NCI-H226 (cell line): ENCODE results near the gene TMEM131L.
"Not testable (repeated sequence)": the region's sequence is repeated elsewhere in the genome, so short reads cannot be mapped to it uniquely, and the experiment has no call there.

Experiments
- DNase-seq: peaks from one replicate; pipeline ENCODE4 v3.0.0-alpha.2; 2015

The TMEM131L gene

DNA sequence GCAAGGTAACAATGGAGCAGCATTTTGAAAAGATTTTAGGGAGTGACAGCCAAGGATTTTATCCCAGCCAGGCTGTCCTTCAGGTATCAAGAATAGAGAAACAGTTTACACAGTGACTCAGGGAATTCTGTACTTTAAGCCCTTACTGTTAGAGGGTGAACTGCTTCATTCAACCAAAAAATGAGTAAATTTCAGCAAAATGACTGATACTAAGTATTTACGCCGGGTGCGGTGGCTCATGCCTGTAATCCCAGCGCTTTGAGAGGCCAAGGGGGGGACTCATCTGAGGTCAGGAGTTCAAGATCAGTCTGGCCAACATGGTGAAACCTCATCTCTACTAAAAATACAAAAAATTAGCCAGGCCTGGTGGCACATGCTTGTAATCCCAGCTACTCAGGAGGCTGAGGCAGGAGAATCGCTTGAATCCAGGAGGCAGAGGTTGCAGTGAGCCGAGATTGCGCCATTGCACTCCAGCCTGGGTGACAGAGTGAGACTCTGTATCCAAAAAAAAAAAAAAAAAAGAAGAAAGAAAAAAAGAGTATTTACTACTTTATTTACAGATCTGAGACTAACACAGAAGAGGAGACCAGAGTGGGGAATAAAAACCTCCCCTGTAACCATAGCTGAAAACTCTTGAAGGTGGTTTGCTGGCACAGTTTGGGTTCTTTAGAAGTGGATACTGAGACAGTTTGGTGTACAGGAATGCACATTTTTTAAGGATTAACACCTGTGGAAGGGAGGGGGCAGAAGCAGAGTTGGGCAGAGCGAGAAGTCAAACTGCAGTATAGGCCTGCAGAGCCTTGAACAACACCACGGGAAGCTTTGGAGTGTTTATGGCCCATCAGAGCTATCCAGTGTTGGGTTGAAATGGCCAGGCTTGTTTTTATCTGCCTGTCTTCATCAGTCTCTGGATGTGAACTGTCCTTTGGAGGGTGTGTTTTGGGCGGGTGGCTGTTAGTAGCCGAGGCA is 40.5 kb downstream of the TMEM131L start:
- DNase-seq, result no peak

DNA sequence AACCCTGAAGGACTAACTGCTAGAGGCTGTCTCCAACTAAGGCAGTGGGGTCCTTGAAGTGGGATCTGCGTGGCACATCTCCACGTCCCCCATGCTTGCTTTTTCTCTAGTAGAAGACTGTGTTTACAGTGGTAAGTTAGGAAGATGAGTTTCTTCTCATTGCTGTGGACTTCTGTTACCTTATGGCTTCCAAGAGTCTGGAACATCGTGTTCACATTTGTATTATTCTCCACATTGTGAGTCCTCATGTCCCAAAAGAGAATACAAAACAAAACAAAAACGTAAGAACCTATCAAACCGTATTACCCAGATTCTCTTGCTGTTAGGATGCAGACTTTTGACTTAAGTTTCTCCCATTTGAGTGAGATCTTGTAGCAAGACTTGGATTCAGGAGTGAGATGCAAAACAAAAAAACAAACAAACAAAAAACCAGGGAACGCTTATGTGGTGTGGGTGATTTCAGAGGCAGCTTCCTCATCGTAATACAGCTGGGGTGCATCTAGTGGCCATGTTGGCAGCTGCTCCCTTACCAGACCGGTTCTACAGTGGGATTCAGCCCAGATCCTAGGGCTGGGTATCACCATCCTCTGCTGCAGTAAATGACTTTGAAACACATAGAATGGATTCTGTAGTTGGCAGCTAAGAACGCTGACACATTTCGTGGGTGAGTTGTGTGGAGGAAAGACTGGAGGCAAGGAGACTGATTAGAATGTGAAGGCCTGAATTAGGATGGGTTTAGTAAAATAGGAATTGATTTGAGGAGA is 41.3 kb downstream of the TMEM131L start:
- no peak for DNase-seq

DNA sequence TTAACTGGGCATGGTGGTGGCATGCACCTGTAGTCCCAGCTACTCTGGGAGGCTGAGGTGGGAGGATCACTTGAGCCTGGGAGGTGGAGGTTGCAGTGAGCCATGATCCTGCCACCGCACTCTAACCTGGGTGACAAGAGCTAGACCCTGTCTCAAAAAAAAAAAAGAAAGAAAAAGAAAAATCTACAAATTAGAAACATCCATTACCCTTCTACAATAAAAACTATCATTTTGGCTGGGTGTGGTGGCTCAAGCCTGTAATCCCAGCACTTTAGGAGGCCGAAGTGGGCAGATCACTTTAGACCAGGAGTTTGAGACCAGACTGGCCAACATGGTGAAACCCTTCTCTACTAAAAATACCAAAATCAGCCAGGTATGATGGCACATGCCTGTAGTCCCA is 43.1 kb downstream of the TMEM131L start:
- not testable (repeated sequence) for DNase-seq

DNA sequence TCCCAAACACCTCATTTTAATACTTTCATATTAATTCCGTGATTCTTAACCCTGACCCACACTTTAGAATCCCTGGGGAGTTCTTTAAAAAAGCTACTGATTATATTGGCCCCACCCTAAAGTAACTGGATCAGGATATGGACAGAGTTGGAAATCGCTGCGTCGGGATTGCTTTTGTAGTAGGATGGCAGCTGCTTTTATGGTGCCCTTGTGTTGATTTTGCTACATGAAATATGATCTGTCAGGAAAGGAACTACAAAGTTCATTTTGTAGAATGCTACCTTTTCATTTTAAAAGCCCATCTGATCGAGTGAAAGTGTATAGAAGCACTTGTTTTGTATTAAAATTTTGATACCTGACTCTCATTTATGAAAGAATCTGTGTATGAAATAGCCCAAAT is 43.6 kb downstream of the TMEM131L start:
- DNase-seq, result no peak

DNA sequence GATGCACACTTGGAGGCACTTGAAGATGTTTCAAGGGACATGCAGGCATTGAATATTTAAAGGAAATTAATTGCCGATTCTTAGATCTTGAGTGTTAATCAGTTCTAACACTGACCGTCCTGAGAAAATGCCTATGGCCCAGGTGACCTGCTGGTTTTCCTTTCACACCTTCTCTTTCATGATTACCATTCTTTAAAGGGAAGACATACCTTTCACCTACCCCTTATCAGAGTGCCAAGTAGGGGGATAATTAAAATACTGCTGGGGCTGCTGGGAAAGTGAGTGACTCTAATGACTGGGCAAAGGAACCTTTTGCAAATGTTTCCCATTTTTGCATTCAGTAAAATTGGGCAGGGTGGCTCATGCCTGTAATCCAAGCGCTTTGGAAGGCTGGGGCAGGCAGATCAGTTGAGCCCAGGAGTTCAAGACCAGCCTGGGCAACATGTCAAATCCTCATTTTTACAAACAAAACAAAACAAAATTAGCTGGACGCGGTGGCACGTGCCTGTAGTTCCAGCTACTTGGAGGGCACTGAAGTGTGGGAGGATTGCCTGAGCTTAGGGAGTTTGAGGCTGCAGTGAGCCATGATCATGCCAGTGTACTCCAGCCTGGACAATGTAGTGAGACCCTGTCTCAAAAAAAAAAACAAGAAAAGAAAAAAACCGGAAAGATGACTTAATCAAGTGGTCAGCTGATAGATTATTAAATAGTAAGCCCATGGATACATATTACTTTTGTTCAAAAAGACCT is 44.3 kb downstream of the TMEM131L start:
- no peak for DNase-seq

DNA sequence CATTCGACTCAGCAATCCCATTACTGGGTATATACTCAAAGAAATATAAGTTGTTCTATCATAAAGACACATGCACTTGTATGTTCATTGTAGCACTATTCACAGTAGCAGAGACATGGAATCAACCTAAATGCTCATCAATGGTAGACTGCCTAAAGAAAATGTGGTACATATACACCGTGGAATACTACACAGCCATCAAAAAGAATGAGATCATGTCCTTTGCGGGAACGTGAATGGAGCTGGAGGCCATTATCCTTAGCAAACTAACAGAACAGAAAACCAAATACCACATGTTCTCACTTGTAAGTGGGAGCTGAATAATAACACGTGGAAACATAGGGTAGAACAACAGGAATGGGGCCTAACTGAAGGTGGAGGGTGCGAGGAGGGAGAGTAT is 44.9 kb downstream of the TMEM131L start:
- DNase-seq, result no peak

DNA sequence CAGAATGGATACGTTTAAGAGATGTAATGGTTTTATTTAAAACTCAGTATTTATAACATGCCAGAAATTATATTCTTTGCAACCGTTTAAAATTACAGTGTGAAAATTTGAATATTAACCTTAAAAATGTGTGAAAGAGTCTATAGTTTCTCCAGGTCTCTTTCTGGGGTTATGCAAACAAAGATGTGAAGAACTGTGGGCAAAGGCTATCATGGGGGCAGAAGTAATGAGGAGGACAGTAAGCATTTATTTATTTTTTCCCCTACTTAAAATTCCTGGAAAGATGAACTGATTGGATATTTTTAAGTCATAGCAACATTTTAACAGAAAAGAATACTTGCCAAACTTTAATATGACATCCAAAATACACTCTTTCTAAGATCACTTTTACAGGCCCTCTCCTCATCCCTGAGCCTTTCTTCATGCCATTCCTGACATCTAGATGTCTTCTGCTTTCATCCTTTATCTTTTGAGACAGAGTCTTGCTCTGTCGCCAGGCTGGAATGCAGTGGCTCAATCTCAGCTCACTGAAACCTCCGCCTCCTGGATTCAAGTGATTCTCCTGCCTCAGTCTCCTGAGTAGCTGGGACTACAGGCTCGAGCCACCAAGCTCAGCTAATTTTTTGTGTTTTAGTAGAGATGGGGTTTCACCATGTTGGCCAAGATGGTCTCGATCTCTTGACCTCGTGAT is 46.1 kb downstream of the TMEM131L start:
- no peak for DNase-seq

DNA sequence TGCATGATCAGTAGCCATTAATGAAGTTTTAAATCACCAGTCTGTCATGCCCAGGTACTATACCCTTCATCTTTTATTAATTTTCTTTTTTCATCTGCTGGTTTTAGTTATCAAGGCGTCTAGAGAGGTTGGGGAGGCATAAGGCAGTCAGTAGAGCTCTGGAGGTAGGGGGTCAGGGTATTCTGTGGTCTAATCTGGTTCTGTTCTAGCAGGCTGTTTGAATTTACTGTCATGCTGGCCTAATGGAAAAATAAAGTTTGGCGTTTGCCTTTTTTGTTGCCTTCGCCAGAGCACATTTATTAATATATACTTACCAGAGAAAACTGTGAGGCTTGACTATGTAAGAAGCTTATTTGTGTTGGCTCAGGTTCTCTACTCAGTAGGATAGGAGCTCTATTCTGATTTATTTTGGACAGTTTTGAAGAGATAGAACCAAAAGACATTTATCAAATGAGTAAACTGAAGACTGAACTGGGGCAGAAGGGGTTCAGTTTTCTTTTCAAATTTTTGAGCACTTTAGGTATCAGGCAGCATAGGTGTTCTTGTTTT is 46.9 kb downstream of the TMEM131L start:
- no peak for DNase-seq

DNA sequence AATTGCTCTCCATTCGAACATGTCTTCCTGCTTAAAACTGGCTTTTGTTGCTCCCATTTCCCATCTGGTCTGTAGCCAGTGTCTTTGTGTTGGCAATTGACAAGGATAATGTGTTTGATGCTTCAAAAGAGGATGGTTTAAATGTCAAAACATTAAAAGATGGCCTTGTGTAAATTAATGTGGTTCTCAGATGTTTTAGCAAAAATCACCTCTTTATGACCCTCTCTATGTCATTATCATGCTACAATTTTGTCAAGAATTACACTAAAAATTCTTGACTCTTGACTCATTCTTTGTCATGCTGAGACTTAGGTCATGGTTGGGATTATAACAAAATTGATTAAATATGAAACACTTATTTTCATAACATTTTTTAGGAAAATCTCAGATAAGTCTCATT is 47.4 kb downstream of the TMEM131L start:
- DNase-seq, result peak; percentile 55

DNA sequence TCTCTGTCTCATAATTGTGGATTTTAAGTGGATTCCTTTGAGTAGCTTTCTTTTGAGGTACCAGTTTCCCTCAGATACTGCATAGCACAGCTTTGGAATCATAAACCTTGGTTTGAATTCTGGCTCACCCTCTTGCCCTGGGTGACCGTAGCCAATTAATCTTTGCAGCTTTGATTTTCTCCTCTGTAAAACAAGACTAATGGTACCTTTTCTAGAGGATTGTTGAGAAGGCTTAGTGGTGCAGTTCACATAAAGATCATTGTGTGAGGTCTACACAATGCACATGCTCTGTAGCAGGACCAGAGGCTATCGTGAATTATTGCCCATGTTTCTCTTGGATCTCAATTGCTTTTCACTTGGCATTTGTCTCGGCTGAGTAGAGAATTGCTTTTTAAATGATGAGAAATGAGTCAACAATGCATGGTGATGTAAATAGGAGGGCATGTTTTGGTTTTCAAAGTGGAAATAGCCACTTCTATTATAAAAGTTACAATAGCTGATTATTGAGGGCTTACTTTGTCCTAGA is 47.9 kb downstream of the TMEM131L start:
- DNase-seq, result peak; percentile 66

DNA sequence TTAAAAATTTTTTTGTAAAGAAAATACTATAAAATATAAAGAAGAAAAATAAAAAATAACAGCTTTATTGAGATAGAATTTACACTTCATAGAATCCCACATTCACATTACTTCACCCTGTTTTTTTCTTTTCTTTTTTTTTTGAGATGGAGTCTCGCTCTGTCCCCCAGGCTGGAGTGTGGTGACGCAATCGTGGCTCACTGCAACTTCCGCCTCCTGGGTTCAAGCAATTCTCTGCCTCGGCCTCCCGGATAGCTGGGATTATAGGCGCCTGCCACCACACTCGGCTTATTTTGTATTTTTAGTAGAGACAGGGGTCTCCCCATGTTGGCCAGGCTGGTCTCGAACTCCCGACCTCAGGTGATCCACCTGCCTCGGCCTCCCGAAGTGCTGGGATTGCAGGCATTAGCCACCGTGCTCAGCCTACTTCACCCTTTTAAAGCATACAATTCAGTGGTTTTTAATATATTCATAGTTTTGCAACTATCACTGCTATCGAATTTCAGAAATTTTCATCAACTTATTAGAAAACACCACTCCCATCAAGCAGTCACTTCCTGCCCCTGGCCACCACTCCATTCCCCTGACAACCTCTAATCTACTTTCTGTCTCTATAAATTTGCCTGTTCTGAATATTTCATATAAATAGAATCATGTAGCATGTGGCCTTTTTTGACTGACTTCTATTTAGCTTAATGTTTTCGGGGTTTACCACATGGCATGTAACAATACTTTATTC is 48.7 kb downstream of the TMEM131L start:
- DNase-seq, result no peak

DNA sequence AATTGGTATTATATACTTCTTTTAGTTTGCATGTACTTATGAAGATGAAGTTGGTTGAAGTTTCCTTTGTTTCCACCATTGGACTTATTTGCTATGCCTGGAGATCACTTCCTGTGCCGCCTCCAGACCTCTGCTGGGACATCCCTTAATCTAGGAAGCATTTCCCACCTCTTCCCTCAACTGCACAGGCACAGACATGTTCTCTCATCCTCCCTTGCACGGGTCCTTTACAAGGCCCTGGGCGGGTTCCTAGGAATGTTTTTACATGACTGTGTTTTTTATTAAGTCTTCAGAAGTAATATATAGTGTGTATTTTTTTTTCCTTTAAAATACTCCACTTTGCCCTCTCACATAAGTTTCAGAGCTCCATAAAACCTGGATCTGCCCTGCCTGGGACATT is 51.0 kb downstream of the TMEM131L start:
- DNase-seq, result no peak

DNA sequence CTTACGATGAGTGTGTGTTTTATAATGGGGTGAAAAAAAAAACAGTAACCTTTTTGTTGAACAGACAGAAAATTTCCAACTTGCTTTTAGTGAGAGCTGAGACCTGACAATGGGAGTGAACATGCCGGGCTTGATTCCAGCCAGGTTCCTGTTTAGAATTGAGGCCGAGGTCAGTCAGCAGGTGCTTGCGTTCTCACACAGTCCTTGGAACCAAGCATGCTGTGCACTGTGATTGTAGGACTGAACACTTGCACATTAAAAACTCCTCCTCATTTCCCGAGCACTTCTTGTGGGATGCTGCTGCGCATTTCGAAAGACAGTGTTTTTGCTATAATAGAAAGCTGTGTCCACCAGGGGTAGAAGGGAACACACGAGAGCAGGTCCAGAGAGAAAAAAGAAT is 51.8 kb downstream of the TMEM131L start:
- DNase-seq, result no peak

DNA sequence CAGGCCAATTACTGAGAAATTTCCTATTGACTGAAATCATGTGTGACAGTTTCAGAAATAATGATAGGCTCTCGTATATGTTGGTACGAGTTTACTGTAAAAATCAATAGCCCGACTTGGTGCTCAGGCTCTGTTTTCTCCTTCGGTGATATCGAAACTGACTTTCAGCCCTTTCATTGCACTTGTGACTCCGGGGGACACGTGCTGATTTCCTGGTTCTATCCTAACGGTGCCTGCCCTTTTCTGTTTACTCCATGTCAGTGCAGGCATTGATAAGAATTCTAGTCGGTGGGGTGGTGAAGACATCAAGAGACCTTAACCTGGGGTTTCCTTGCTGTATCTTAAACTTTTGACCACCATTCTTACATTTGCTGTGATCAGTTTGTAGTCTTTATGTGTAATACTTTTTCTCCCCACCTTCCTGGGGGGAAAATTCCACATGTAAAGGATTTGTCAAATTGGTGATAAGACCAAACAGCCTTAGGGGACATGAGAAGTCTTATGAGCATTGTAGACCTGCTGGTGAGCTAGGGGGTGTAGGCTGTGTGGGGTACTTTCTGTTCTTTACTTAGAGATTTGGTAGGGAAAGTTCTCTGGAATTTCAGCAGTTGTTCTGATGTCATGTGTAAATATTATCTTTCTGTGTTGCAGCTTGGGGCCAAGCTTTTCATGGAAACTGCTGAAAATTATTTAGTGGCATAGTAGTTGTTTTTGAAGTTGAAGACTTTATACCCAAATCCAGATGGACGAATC is 52.7 kb downstream of the TMEM131L start:
- DNase-seq, result no peak

DNA sequence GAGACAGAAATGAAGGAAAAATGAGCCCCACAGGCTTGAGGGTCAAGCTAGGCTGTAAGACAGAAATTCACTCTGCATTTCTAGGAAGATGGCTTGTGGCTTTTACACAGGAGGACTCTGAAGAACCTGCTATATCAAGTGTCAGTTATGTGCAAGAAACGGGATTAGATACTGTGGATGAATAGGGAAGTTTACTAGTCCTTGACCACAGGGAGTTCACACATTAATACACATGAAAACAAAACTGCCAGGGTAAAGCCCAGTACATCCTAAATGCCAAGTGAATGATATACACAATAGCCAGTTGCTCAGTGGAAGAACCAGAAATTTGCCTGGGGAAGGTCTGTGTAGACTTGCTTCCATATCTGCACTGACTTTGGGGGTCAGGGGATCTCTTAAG is 53.5 kb downstream of the TMEM131L start:
- no peak for DNase-seq

DNA sequence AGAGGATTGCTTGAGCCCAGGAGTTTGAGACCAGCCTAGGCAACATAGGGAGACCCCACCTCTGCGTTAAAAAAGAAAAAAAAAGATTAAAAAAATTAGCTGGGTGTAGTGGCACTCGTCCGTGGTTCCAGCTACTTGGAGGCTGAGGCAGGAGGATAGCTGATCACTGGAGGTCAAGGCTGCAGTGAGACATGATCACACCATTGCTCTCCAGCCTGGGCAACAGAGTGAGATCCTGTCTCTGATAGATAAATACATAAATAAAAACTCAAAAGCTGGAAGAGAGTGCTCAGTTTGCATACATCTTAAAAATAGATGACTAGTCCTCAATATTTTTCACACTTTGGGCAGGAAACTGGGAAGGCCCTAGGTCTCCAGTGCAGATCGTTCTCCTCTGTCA is 54.1 kb downstream of the TMEM131L start:
- DNase-seq, result no peak

DNA sequence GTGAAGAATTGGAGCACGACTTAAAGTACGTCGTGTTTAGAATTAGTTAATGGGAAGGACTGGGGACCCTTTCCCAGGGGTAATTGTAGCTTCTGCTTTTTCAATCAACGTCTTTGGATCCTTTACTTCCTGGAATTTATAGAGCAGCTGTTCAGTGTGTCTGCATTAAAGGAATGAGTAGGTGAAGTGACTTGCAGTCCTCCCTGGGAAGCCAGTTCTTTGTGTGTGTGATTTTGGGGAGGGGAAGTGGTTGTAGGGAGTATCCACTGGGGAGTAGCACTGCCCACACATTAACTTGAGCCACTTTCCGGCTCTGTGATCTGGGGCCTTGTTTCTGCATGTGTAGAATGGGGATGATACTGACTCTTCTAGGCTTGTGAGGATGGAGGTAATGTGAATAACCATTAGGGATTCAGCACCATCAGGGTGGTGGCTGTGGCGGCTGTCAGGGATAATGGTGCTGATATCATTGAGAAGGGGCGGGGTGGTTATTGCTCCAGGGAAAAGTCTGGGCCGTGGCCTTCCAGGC is 54.7 kb downstream of the TMEM131L start:
- DNase-seq, result no peak

DNA sequence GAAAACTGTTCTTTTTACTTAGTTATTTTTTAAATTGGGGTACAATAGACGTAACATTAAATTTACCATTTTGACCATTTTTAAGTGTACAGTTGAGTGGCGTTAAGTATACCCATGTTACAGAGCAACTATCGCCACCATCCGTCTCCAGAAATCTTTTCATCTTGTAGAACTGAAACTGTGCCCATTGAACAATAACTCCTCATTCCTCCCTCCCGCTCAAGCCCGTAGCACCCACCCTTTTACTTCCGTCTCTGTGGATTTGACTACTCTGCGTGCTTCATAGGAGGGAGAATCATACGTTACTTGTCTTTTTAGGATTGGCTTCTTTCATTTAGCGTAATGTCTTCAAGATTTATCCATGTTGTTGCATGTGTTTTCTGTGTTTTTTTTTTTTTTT is 55.3 kb downstream of the TMEM131L start:
- no peak for DNase-seq

DNA sequence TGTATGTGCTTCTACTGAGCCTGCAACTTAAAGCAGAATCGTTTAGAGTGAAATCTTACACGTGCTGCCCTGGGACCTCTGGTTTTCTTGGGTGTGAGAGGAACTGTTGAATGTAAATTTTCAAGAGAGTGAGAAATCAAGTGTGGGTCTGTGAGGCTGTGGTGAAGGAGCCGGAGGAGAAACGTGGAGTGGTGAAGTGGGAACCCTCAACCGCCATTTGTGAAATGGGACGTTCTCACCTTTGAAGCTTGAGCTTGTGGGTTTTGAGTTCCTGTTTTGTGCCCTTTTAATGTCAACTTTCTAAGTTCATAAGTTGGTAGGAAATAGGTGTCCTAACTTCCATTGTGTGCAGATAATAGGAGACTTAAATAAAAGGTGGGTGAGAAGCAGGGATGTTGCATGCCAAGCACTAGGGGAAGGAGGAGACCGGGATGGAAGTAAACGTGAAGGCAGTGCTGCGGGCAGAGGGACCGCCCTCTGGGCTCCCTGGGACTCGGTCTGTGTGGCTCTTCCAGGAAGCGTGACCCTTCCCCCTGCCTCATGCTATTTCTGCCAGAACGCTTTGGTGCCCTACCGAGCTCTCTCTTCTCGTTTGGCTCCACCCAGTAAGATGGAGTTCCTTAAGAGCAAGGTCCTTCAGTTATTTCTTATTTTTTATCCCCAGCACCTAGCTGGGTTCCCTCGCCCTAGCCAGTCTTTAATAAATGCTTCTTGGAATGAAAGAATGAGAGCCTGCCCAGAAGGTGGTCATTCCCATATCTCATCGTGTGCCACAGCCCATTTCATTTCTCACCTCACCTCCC is 56.0 kb downstream of the TMEM131L start:
- no peak for DNase-seq

DNA sequence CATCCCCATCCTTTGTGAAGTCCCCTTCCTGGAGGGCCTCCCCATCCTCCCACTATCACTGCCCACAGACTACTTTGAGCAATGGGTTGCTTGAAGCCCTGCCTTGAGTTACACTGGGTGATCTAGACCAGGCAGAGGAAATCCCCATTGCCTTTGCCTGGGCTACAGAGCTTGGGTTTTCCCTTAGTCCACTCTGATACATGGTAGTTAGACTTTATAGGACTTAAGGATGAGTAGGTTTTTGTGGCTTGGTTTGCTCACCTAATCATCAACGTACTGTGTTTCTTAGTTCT is 56.6 kb downstream of the TMEM131L start:
- no peak for DNase-seq
